ENCODE measurements around the gene TBC1D1. TPM values are rescaled to one million over a fixed set of nuclear protein-coding genes. Genes with fewer than 3 reads are reported as not detected.

Gene TBC1D1
- total RNA-seq, 4 donors from 2014 or later: 122 to 258 (median 139) TPM

DNA sequence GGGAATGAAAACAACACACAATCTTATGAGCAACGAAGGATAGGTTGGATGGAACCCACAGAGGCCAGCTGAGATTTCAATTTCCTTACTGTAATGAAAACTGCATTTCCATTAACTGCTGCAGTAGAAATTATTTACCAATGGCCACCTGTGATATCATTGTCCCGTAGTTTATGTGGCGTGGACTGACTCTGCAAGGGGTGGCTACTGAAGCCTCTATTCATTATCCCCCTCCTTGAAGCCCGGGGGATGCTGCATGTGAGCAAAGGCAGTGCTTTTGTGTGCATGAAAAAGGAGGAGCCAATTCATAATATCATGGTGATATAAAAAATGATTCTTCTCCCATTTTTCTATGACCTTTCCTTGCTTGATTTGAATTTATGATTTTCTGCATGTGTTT lies 277.1 kb downstream of the TBC1D1 start:
- Histone ChIP-seq H3K4me1 (no peaks in the 10 kb centered on the region), H3K4me3 (no peak overlapping the region), H3K27ac (no peak overlapping the region), H3K9me3 (no peaks in the 10 kb centered on the region), H3K36me3 (no peaks in the 10 kb centered on the region), H3K27me3 (no peaks in the 10 kb centered on the region)
- 88 to 89% methylated on average over 3 to 4 of the region's 4 CpGs for WGBS, 2 donors (ENCODE audit: low coverage in 1 of 2)
- in situ Hi-C loops (cut with MboI; ENCODE audit: low pct_ligation_motif_present in 1 of 4, low pct_unique_long_range_greater_than_20kb in 1 of 4, low sequenced_read_pairs in 3 of 4): loop anchor here in 1 of 4 donors (5.0 kb wide), 1 partner anchor 91 kb away; no protein-coding TSS in a partner anchor
- intact Hi-C loops (cut with DNase I; ENCODE audit: low total_unique reads): no loop called here
- no peak for TF ChIP-seq POLR2A (IDR thresholded peaks at IDR 0.05)
- TF ChIP-seq, protein P1, sequence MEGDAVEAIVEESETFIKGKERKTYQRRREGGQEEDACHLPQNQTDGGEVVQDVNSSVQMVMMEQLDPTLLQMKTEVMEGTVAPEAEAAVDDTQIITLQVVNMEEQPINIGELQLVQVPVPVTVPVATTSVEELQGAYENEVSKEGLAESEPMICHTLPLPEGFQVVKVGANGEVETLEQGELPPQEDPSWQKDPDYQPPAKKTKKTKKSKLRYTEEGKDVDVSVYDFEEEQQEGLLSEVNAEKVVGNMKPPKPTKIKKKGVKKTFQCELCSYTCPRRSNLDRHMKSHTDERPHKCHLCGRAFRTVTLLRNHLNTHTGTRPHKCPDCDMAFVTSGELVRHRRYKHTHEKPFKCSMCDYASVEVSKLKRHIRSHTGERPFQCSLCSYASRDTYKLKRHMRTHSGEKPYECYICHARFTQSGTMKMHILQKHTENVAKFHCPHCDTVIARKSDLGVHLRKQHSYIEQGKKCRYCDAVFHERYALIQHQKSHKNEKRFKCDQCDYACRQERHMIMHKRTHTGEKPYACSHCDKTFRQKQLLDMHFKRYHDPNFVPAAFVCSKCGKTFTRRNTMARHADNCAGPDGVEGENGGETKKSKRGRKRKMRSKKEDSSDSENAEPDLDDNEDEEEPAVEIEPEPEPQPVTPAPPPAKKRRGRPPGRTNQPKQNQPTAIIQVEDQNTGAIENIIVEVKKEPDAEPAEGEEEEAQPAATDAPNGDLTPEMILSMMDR (IDR thresholded peaks at IDR 0.05): no peak
- TF ChIP-seq EP300 (IDR thresholded peaks at IDR 0.05; ENCODE audit: low read depth): no peak
- no peak for TF ChIP-seq POLR2AphosphoS5 (IDR thresholded peaks at IDR 0.05)
- DNase-seq: no peak

GRCh38 chr4:38169524-38169923 lies 278.6 kb downstream of the TBC1D1 start:
- Histone ChIP-seq H3K27ac (no peak overlapping the region), H3K27me3 (no peaks in the 10 kb centered on the region), H3K4me1 (no peaks in the 10 kb centered on the region), H3K9me3 (no peaks in the 10 kb centered on the region), H3K36me3 (peaks cover 0 to 1% (median 0%) of the 10 kb centered on the region in 4 donors), H3K4me3 (no peak overlapping the region)
- in situ Hi-C loops (cut with MboI; ENCODE audit: low pct_ligation_motif_present in 1 of 4, low pct_unique_long_range_greater_than_20kb in 1 of 4, low sequenced_read_pairs in 3 of 4) (loop anchor here in 1 of 4 donors (5.0 kb wide), 1 partner anchor 92 kb away; no protein-coding TSS in a partner anchor), intact Hi-C loops (cut with DNase I; ENCODE audit: low total_unique reads) (no loop called here)
- WGBS, 2 donors (ENCODE audit: low coverage in 1 of 2): 65 to 75% methylated on average over 1 to 5 of the region's 5 CpGs
- no peak for DNase-seq
- TF ChIP-seq POLR2AphosphoS5 (IDR thresholded peaks at IDR 0.05): no peak
- TF ChIP-seq, protein P1 (IDR thresholded peaks at IDR 0.05): peak in 2 of 5 experiments; percentile 15 to 20
- no peak for TF ChIP-seq EP300 (IDR thresholded peaks at IDR 0.05; ENCODE audit: low read depth)
- no peak for TF ChIP-seq POLR2A (IDR thresholded peaks at IDR 0.05)

- Histone ChIP-seq H3K27ac (no peak overlapping the region), H3K4me1 (no peaks in the 10 kb centered on the region), H3K27me3 (no peaks in the 10 kb centered on the region), H3K9me3 (no peaks in the 10 kb centered on the region), H3K4me3 (no peak overlapping the region), H3K36me3 (peaks cover 0 to 1% (median 0%) of the 10 kb centered on the region in 4 donors)
- WGBS, 2 donors (ENCODE audit: low coverage in 1 of 2): 72 to 89% methylated on average over 5 to 7 of the region's 7 CpGs
- TF ChIP-seq POLR2A (IDR thresholded peaks at IDR 0.05) (no peak), EP300 (IDR thresholded peaks at IDR 0.05; ENCODE audit: low read depth) (no peak), POLR2AphosphoS5 (IDR thresholded peaks at IDR 0.05) (no peak)
- TF ChIP-seq, protein P1 (IDR thresholded peaks at IDR 0.05): no peak
- in situ Hi-C loops (cut with MboI; ENCODE audit: low pct_ligation_motif_present in 1 of 4, low pct_unique_long_range_greater_than_20kb in 1 of 4, low sequenced_read_pairs in 3 of 4) (loop anchor here in 2 of 4 donors (10.0 kb wide), 1 partner anchor 96 kb away; no protein-coding TSS in a partner anchor), intact Hi-C loops (cut with DNase I; ENCODE audit: low total_unique reads) (no loop called here)
- DNase-seq: no peak
Observed at GRCh38 chr4:38170338-38171169, 279.7 kb downstream of the TBC1D1 start.

- no peak overlapping the region for H3K27ac ChIP-seq
- no peak for DNase-seq
- no peaks in the 10 kb centered on the region for H3K9me3 ChIP-seq
- no peak overlapping the region for H3K4me3 ChIP-seq
- H3K36me3 ChIP-seq: peaks cover 0 to 1% (median 0%) of the 10 kb centered on the region in 4 donors
- intact Hi-C loops (cut with DNase I; ENCODE audit: low total_unique reads): no loop called here
- peaks cover 0 to 3% (median under 1%) of the 10 kb centered on the region in 4 donors for H3K4me1 ChIP-seq
- in situ Hi-C loops (cut with MboI; ENCODE audit: low pct_ligation_motif_present in 1 of 4, low pct_unique_long_range_greater_than_20kb in 1 of 4, low sequenced_read_pairs in 3 of 4): loop anchor here in 2 of 4 donors (10.0 kb wide), 1 partner anchor 97 kb away; no protein-coding TSS in a partner anchor
- no peak for TF ChIP-seq POLR2A (IDR thresholded peaks at IDR 0.05)
- TF ChIP-seq, protein P1 (IDR thresholded peaks at IDR 0.05): no peak
- no peak for TF ChIP-seq POLR2AphosphoS5 (IDR thresholded peaks at IDR 0.05)
- no peak for TF ChIP-seq EP300 (IDR thresholded peaks at IDR 0.05; ENCODE audit: low read depth)
- WGBS, 2 donors (ENCODE audit: low coverage in 1 of 2): 79 to 89% methylated on average over 4 to 6 of the region's 6 CpGs
- no peaks in the 10 kb centered on the region for H3K27me3 ChIP-seq
Observed at GRCh38 chr4:38172078-38172477, 281.2 kb downstream of the TBC1D1 start.

Data from transverse colon (tissue), 4 donors.